Neural cell (in vitro differentiated cells): ENCODE data around the gene KCNA3.

Source experiments
- CTCF ChIP-seq: fragments of 450-650 bp; IDR thresholded peaks from 2 replicates; pipeline ENCODE4 v1.5.1; 2014; ENCODE audit warnings: antibody characterized with exemption, mild to moderate bottlenecking, moderate library complexity; ENCODE audit not compliant: poor library complexity, severe bottlenecking
- EP300 ChIP-seq: fragments of 450-650 bp; conservative IDR thresholded peaks from 2 replicates; pipeline ENCODE4 v1.6.1; 2014; ENCODE audit warnings: antibody characterized with exemption, mild to moderate bottlenecking, moderate library complexity; ENCODE audit not compliant: poor library complexity, severe bottlenecking
- EZH2 ChIP-seq: fragments of 200-600, 300-800 bp; shearing (Covaris generic), sonication (generic); IDR thresholded peaks from 2 replicates; pipeline ENCODE4 v1.6.1; 2014; ENCODE audit warnings: antibody characterized with exemption, low read length, borderline replicate concordance, mild to moderate bottlenecking; ENCODE audit not compliant: insufficient read depth, poor library complexity, severe bottlenecking
- MXI1 ChIP-seq: fragments of 450-650 bp; conservative IDR thresholded peaks from 2 replicates; pipeline ENCODE4 v1.6.1; 2014; ENCODE audit warnings: antibody characterized with exemption, mild to moderate bottlenecking; ENCODE audit not compliant: poor library complexity, severe bottlenecking
- POLR2AphosphoS5 ChIP-seq: IDR thresholded peaks from 2 replicates; pipeline ENCODE4 v1.6.1; 2012
- RAD21 ChIP-seq: fragments of 450-650 bp; conservative IDR thresholded peaks from 2 replicates; pipeline ENCODE4 v1.6.1; 2014; ENCODE audit warnings: antibody characterized with exemption, mild to moderate bottlenecking, moderate library complexity
- REST ChIP-seq: IDR thresholded peaks from 2 replicates; pipeline ENCODE4 v1.6.1; 2012; ENCODE audit warnings: borderline replicate concordance
- SMC3 ChIP-seq: fragments of 450-650 bp; conservative IDR thresholded peaks from 2 replicates; pipeline ENCODE4 v1.6.1; 2014; ENCODE audit warnings: antibody characterized with exemption, mild to moderate bottlenecking, moderate library complexity; ENCODE audit not compliant: poor library complexity
- TAF1 ChIP-seq: IDR thresholded peaks from 2 replicates; pipeline ENCODE4 v1.6.1; 2012; ENCODE audit warnings: low read depth

GRCh38 chr1:110722807-110723206, 48.1 kb upstream of the KCNA3 start:
- TF ChIP-seq SMC3 (no peak), CTCF (no peak), RAD21 (no peak), EZH2 (no peak), EP300 (no peak), POLR2AphosphoS5 (no peak), TAF1 (no peak), REST (no peak), MXI1 (no peak)
